H9 (cell line): ENCODE results near the gene MBTPS1. TPM values are rescaled to one million over a fixed set of nuclear protein-coding genes. Genes with fewer than 3 reads are reported as not detected.

Experiments
- DNase-seq: peaks from one replicate; pipeline ENCODE4 v3.0.0-alpha.2; 2017
- H2AFZ ChIP-seq: one replicate; pipeline ENCODE4 v1.6.1; 2013; ENCODE audit warnings: mild to moderate bottlenecking, low read length, control low read depth, moderate library complexity
- H2AK5ac ChIP-seq: 2 replicates; pipeline ENCODE4 v1.6.1; 2013; ENCODE audit warnings: low read length, control low read depth, mixed read lengths; ENCODE audit not compliant: insufficient read length
- H2BK120ac ChIP-seq: one replicate; pipeline ENCODE4 v1.6.1; 2013; ENCODE audit warnings: low read depth, mild to moderate bottlenecking, low read length, control low read depth, inconsistent platforms; ENCODE audit not compliant: poor library complexity, severe bottlenecking
- H2BK12ac ChIP-seq: 2 replicates; pipeline ENCODE4 v1.6.1; 2013; ENCODE audit warnings: low read length, control low read depth, mixed read lengths, low read depth; ENCODE audit not compliant: insufficient read length
- H2BK15ac ChIP-seq: 2 replicates; pipeline ENCODE4 v1.6.1; 2013; ENCODE audit warnings: low read depth, low read length, control low read depth
- H2BK20ac ChIP-seq: one replicate; pipeline ENCODE4 v1.6.1; 2013; ENCODE audit warnings: low read depth, mild to moderate bottlenecking, low read length, control low read depth, inconsistent platforms; ENCODE audit not compliant: poor library complexity, severe bottlenecking
- H2BK5ac ChIP-seq: 2 replicates; pipeline ENCODE4 v1.6.1; 2013; ENCODE audit warnings: low read length, control low read depth, mixed read lengths; ENCODE audit not compliant: insufficient read length
- H3K14ac ChIP-seq: 2 replicates; pipeline ENCODE4 v1.6.1; 2013; ENCODE audit warnings: low read length, control low read depth; ENCODE audit not compliant: insufficient read depth
- H3K18ac ChIP-seq: 2 replicates; pipeline ENCODE4 v1.6.1; 2013; ENCODE audit warnings: low read depth, mild to moderate bottlenecking, mixed read lengths, low read length, control low read depth; ENCODE audit not compliant: insufficient read length
- H3K23ac ChIP-seq: 2 replicates; pipeline ENCODE4 v1.6.1; 2013; ENCODE audit warnings: low read length, control low read depth, mixed read lengths, low read depth; ENCODE audit not compliant: insufficient read length
- H3K23me2 ChIP-seq: 2 replicates; pipeline ENCODE4 v1.6.1; 2013; ENCODE audit warnings: low read depth, mild to moderate bottlenecking, mixed read lengths, low read length, control low read depth; ENCODE audit not compliant: insufficient read length, poor library complexity, severe bottlenecking
- H3K27ac ChIP-seq: 2 replicates; pipeline ENCODE4 v1.5.1; 2013; ENCODE audit warnings: low read length, control low read depth, mixed read lengths, low read depth; ENCODE audit not compliant: insufficient read length
- H3K27me3 ChIP-seq: 2 replicates; pipeline ENCODE4 v1.6.1; 2013; ENCODE audit warnings: low read length, control low read depth, inconsistent platforms; ENCODE audit not compliant: insufficient read depth
- H3K4ac ChIP-seq: 2 replicates; pipeline ENCODE4 v1.6.1; 2013; ENCODE audit warnings: low read depth, mild to moderate bottlenecking, control low read depth, inconsistent platforms, low read length, moderate library complexity
- H3K4me1 ChIP-seq: 2 replicates; pipeline ENCODE4 v1.6.1; 2013; ENCODE audit warnings: low read length, control low read depth, inconsistent platforms; ENCODE audit not compliant: insufficient read depth
- H3K4me2 ChIP-seq: 2 replicates; pipeline ENCODE4 v1.6.1; 2013; ENCODE audit warnings: low read length, control low read depth, mixed read lengths; ENCODE audit not compliant: insufficient read length, insufficient read depth
- H3K56ac ChIP-seq: 2 replicates; pipeline ENCODE4 v1.6.1; 2013; ENCODE audit warnings: low read depth, mild to moderate bottlenecking, mixed read lengths, low read length, control low read depth; ENCODE audit not compliant: insufficient read length
- H3K79me1 ChIP-seq: 2 replicates; pipeline ENCODE4 v1.6.1; 2013; ENCODE audit warnings: low read depth, mild to moderate bottlenecking, moderate library complexity, low read length, control low read depth, inconsistent platforms; ENCODE audit not compliant: insufficient read depth, poor library complexity, severe bottlenecking
- H3K79me2 ChIP-seq: 2 replicates; pipeline ENCODE4 v1.6.1; 2013; ENCODE audit warnings: low read length, control low read depth, inconsistent platforms; ENCODE audit not compliant: insufficient read depth
- H3K9ac ChIP-seq: 2 replicates; pipeline ENCODE4 v1.6.1; 2013; ENCODE audit warnings: low read length, control low read depth, mixed read lengths; ENCODE audit not compliant: insufficient read length; ENCODE audit errors: extremely low read depth
- H3K9me3 ChIP-seq: one replicate; pipeline ENCODE4 v1.6.1; 2013; ENCODE audit warnings: low read depth, low read length, inconsistent platforms; ENCODE audit not compliant: control insufficient read depth
- H3T11ph ChIP-seq: one replicate; pipeline ENCODE4 v1.6.1; 2013; ENCODE audit warnings: mild to moderate bottlenecking, low read length, control low read depth, inconsistent platforms
- H4K20me1 ChIP-seq: one replicate; pipeline ENCODE4 v1.6.1; 2013; ENCODE audit not compliant: control insufficient read depth, insufficient read length, insufficient read depth
- H4K5ac ChIP-seq: 2 replicates; pipeline ENCODE4 v1.6.1; 2013; ENCODE audit warnings: low read depth, mild to moderate bottlenecking, mixed read lengths, low read length, control low read depth; ENCODE audit not compliant: insufficient read length
- H4K8ac ChIP-seq: replicated peaks from 2 replicates; pipeline ENCODE4 v1.6.1; 2013; ENCODE audit warnings: low read length, control low read depth, mixed read lengths, low read depth; ENCODE audit not compliant: insufficient read length
- H4K91ac ChIP-seq: 2 replicates; pipeline ENCODE4 v1.6.1; 2013; ENCODE audit warnings: low read depth, mild to moderate bottlenecking, moderate library complexity, mixed read lengths, low read length, control low read depth; ENCODE audit not compliant: insufficient read length
- H3K27ac Mint-ChIP-seq, 3 experiments: 2 replicates in 2 of 3; 3 replicates in 1 of 3; pipeline ENCODE4 v1.8.0; 2020 to 2021; ENCODE audit warnings: mixed read lengths in 3 of 3, mild to moderate bottlenecking in 1 of 3, moderate library complexity in 1 of 3
- H3K27me3 Mint-ChIP-seq: 2 replicates; pipeline ENCODE4 v1.8.0; 2021; ENCODE audit warnings: low read depth, mild to moderate bottlenecking, moderate library complexity, mixed read lengths
- H3K36me3 Mint-ChIP-seq, 3 experiments: 2 replicates in 2 of 3; 3 replicates in 1 of 3; pipeline ENCODE4 v1.8.0; 2020 to 2021; ENCODE audit warnings: low read depth in 3 of 3, mixed read lengths in 3 of 3; ENCODE audit not compliant: insufficient read depth in 1 of 3
- H3K4me1 Mint-ChIP-seq, 2 experiments: 2 replicates each; pipeline ENCODE4 v1.8.0; 2020; ENCODE audit warnings: mixed read lengths in 2 of 2
- H3K4me3 Mint-ChIP-seq, 2 experiments: 2 replicates in 1 of 2; 3 replicates in 1 of 2; pipeline ENCODE4 v1.8.0; 2020 to 2021; ENCODE audit warnings: mild to moderate bottlenecking in 2 of 2, mixed read lengths in 2 of 2, moderate library complexity in 1 of 2
- H3K9me3 Mint-ChIP-seq, 2 experiments: 2 replicates in 1 of 2; 3 replicates in 1 of 2; pipeline ENCODE4 v1.8.0; 2020; ENCODE audit warnings: mild to moderate bottlenecking in 2 of 2, mixed read lengths in 2 of 2, moderate library complexity in 1 of 2
- CTCF ChIP-seq: fragments of 200-600 bp; sonication (generic); conservative IDR thresholded peaks from 3 replicates; pipeline ENCODE4 v1.8.0; 2021; ENCODE audit warnings: antibody characterized with exemption, mild to moderate bottlenecking
- WGBS: extraction: QIAGEN DNeasy Blood & Tissue Kit; methylation state at CpG from one replicate; pipeline ENCODE4 v1.1.7; 2013; ENCODE audit warnings: missing lambda C conversion rate, low lambda C conversion rate, mixed read lengths; ENCODE audit not compliant: insufficient read length; ENCODE audit errors: extremely low coverage; 5-methylcytosine and 5-hydroxymethylcytosine counted together
- total RNA-seq: library from RNA; stranded (reverse); gene quantifications from 2 replicates; pipeline ENCODE4 v1.2.1, GENCODE V29; 2021

The MBTPS1 gene
- total RNA-seq, 1 experiment from 2014 or later: 48.7 TPM

DNA sequence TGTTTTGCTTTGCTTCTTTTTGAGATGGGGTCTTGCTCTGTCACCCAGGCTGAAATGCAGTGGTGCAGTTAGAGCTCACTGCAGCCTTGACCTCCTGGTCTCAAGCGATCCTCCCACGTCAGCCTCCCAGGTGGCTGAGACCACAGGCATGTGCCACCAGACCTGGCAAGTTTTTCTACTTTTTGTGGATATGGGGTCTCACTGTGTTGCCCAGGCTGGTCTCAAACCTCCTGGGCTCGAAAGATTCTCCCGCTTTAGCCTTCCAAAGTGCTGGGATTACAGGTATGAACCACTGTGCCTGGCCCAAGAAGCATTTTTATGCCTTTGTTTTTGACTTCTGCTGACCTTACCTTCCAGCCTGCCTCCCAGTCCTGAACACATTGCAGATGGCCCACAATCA is 38.5 kb upstream of the MBTPS1 start:
- no peak overlapping the region for H2BK15ac ChIP-seq
- H2AK5ac ChIP-seq: no peak overlapping the region
- H4K5ac ChIP-seq: no peak overlapping the region
- no peaks in the 10 kb centered on the region for H4K20me1 ChIP-seq
- no peak overlapping the region for H3K56ac ChIP-seq
- no peaks in the 10 kb centered on the region for H3K23me2 ChIP-seq
- DNase-seq: no peak
- H3K27ac ChIP-seq: no peak overlapping the region
- no peak overlapping the region for H3T11ph ChIP-seq
- no peak overlapping the region for H3K18ac ChIP-seq
- H3K36me3 Mint-ChIP-seq: no peaks in the 10 kb centered on the region
- H3K27me3 Mint-ChIP-seq: peaks cover 9% of the 10 kb centered on the region
- no peak overlapping the region for H4K8ac ChIP-seq
- no CpG with 5 or more reads among the region's 4 CpGs for WGBS
- H2BK5ac ChIP-seq: no peak overlapping the region
- no peak overlapping the region for H4K91ac ChIP-seq
- H3K14ac ChIP-seq: no peak overlapping the region; the same call in 1 of the 2 replicates
- TF ChIP-seq CTCF: no peak
- H3K23ac ChIP-seq: no peak overlapping the region
- H3K79me2 ChIP-seq: no peaks in the 10 kb centered on the region
- H3K4me3 Mint-ChIP-seq: no peak overlapping the region; a peak in 1 of 5 replicates
- H3K9ac ChIP-seq: no peak overlapping the region
- H3K4ac ChIP-seq: no peak overlapping the region
- H3K79me1 ChIP-seq: no peaks in the 10 kb centered on the region
- H2AFZ ChIP-seq: no peak overlapping the region
- H2BK12ac ChIP-seq: no peak overlapping the region
- H3K27ac Mint-ChIP-seq: peak overlapping the region in 1 of 3 experiments; percentile 9; a peak in 1 of 7 replicates
- no peaks in the 10 kb centered on the region for H3K27me3 ChIP-seq
- H3K4me1 Mint-ChIP-seq: peaks cover 0 to 12% of the 10 kb centered on the region in 2 experiments; a peak in 2 of 4 replicates
- no peak overlapping the region for H2BK20ac ChIP-seq
- H2BK120ac ChIP-seq: no peak overlapping the region
- H3K4me2 ChIP-seq: no peak overlapping the region
- H3K9me3 Mint-ChIP-seq: no peaks in the 10 kb centered on the region
- H3K4me1 ChIP-seq: no peaks in the 10 kb centered on the region
- no peaks in the 10 kb centered on the region for H3K9me3 ChIP-seq
